Osteoblast (primary cell): ENCODE measurements around the gene RIC3. TPM values are rescaled to one million over a fixed set of nuclear protein-coding genes. Genes with fewer than 3 reads are reported as not detected.

Experiments used
- DNase-seq: peaks from one replicate; pipeline ENCODE4 v3.0.0; 2011; ENCODE audit warnings: low spot score, mixed read lengths; ENCODE audit not compliant: insufficient read length; ENCODE audit errors: missing footprints
- H2AFZ ChIP-seq: 2 replicates; pipeline ENCODE4 v1.6.0; 2011; ENCODE audit warnings: mild to moderate bottlenecking, low read length
- H3K27ac ChIP-seq: 2 replicates; pipeline ENCODE4 v1.5.1; 2011; ENCODE audit warnings: mild to moderate bottlenecking, low read depth, low read length, moderate library complexity
- H3K27me3 ChIP-seq: 2 replicates; pipeline ENCODE4 v1.6.0; 2012; ENCODE audit warnings: mild to moderate bottlenecking, control low read depth, inconsistent platforms, low read length, moderate library complexity; ENCODE audit not compliant: insufficient read depth
- H3K36me3 ChIP-seq: 2 replicates; pipeline ENCODE4 v1.5.1; 2011; ENCODE audit warnings: mild to moderate bottlenecking, low read length, control low read depth, moderate library complexity; ENCODE audit not compliant: insufficient read depth
- H3K4me1 ChIP-seq: 2 replicates; pipeline ENCODE4 v1.5.1; 2011; ENCODE audit warnings: mild to moderate bottlenecking, low read length, control low read depth, moderate library complexity; ENCODE audit not compliant: insufficient read depth
- H3K4me2 ChIP-seq: 2 replicates; pipeline ENCODE4 v1.6.0; 2011; ENCODE audit warnings: mild to moderate bottlenecking, low read length; ENCODE audit not compliant: insufficient read depth
- H3K4me3 ChIP-seq: fragments of 200-600 bp; sonication (generic); 3 replicates; pipeline ENCODE4 v1.5.1; 2012; ENCODE audit warnings: mild to moderate bottlenecking, low read length, inconsistent platforms; ENCODE audit not compliant: insufficient read depth
- H3K79me2 ChIP-seq: 2 replicates; pipeline ENCODE4 v1.6.0; 2012; ENCODE audit warnings: mild to moderate bottlenecking, low read length, control low read depth, inconsistent platforms; ENCODE audit not compliant: insufficient read depth
- H3K9me3 ChIP-seq: 2 replicates; pipeline ENCODE4 v1.5.1; 2011; ENCODE audit warnings: low read depth, low read length, control low read depth
- H4K20me1 ChIP-seq: 2 replicates; pipeline ENCODE4 v1.6.0; 2012; ENCODE audit warnings: mild to moderate bottlenecking, low read length, control low read depth; ENCODE audit not compliant: insufficient read depth
- CTCF ChIP-seq: IDR thresholded peaks from 2 replicates; pipeline ENCODE4 v1.5.1; 2011; ENCODE audit warnings: mild to moderate bottlenecking, low read depth, low read length, moderate library complexity; ENCODE audit errors: extremely low read depth
- total RNA-seq: library from RNA; depleted of rRNA; stranded (reverse); fragments of >200 nt; gene quantifications from 2 replicates; pipeline ENCODE4 v1.2.3, GENCODE V29; 2012

RIC3 gene
- total RNA-seq, 1 donor = not detected

GRCh38 chr11:8097468-8097867, 71.4 kb downstream of the RIC3 start:
- H3K79me2 ChIP-seq = no peaks in the 10 kb centered on the region
- peaks cover 19% of the 10 kb centered on the region for H4K20me1 ChIP-seq
- peaks cover 22% of the 10 kb centered on the region for H3K4me1 ChIP-seq
- H3K27ac ChIP-seq = peak overlapping the region; percentile 60
- no peaks in the 10 kb centered on the region for H3K27me3 ChIP-seq
- no peak overlapping the region for H3K4me3 ChIP-seq
- H3K36me3 ChIP-seq = peaks cover 36% of the 10 kb centered on the region
- H3K9me3 ChIP-seq = no peaks in the 10 kb centered on the region
- DNase-seq = no peak
- no peak overlapping the region for H2AFZ ChIP-seq
- no peak for TF ChIP-seq CTCF
- no peak overlapping the region for H3K4me2 ChIP-seq

DNA sequence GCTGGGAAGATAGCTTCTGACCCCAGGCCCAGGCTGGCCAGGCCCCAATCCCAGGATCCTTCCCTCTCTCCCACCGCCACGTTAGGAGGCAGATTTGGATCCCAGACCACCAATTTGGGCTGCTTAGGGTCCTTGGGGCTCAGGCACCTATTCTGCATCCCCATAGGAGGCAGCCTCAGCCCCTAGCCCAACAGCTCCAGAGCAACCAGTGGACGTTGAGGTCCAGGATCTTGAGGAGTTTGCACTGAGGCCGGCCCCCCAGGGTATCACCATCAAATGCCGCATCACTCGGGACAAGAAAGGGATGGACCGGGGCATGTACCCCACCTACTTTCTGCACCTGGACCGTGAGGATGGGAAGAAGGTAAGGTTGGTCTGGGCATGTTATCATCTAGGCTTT, 71.8 kb downstream of the RIC3 start:
- Histone ChIP-seq H3K4me1 (peaks cover 23% of the 10 kb centered on the region), H3K27ac (no peak overlapping the region), H3K4me3 (no peak overlapping the region), H3K79me2 (no peaks in the 10 kb centered on the region), H3K27me3 (no peaks in the 10 kb centered on the region), H3K9me3 (no peaks in the 10 kb centered on the region), H3K36me3 (peaks cover 32% of the 10 kb centered on the region), H2AFZ (no peak overlapping the region), H4K20me1 (peaks cover 15% of the 10 kb centered on the region), H3K4me2 (no peak overlapping the region)
- TF ChIP-seq CTCF = no peak
- DNase-seq = no peak

- peaks cover 23% of the 10 kb centered on the region for H3K4me1 ChIP-seq
- H3K79me2 ChIP-seq = no peaks in the 10 kb centered on the region
- no peak overlapping the region for H3K4me3 ChIP-seq
- no peak for TF ChIP-seq CTCF
- H3K36me3 ChIP-seq = peaks cover 28% of the 10 kb centered on the region
- no peaks in the 10 kb centered on the region for H3K9me3 ChIP-seq
- no peak overlapping the region for H3K27ac ChIP-seq
- DNase-seq = peak; percentile 66
- H4K20me1 ChIP-seq = peaks cover 15% of the 10 kb centered on the region
- H3K27me3 ChIP-seq = no peaks in the 10 kb centered on the region
- H3K4me2 ChIP-seq = no peak overlapping the region
- H2AFZ ChIP-seq = no peak overlapping the region
Observed at GRCh38 chr11:8096575-8096974, 72.2 kb downstream of the RIC3 start.

GRCh38 chr11:8095806-8096522, 72.9 kb downstream of the RIC3 start:
- no peak for TF ChIP-seq CTCF
- H4K20me1 ChIP-seq = peaks cover 18% of the 10 kb centered on the region
- DNase-seq = peak; percentile 45

More at GRCh38 chr11:8095806-8096522, 72.9 kb downstream of the RIC3 start:
- Histone ChIP-seq H3K27me3 (no peaks in the 10 kb centered on the region), H3K36me3 (peaks cover 25% of the 10 kb centered on the region), H3K9me3 (no peaks in the 10 kb centered on the region), H3K4me1 (peaks cover 23% of the 10 kb centered on the region), H3K4me3 (no peak overlapping the region), H3K27ac (no peak overlapping the region), H3K4me2 (no peak overlapping the region), H2AFZ (no peak overlapping the region), H3K79me2 (no peaks in the 10 kb centered on the region)
